Measurements from ENCODE around the gene DZIP3. TPM values are rescaled to one million over a fixed set of nuclear protein-coding genes. Genes with fewer than 3 reads are reported as not detected.
"Not testable (repeated sequence)": the region's sequence is repeated elsewhere in the genome, so short reads cannot be mapped to it uniquely, and the experiment has no call there.

Gene DZIP3
- total RNA-seq, 1 donor from 2014 or later = 8.4 TPM

- DNase-seq (ENCODE audit: low spot score) = no peak
These were observed 8.9 kb downstream of the DZIP3 start for GRCh38 chr3:108598375-108598774.

- no peak for DNase-seq (ENCODE audit: low spot score)
These were observed 10.3 kb downstream of the DZIP3 start for GRCh38 chr3:108599677-108600409.

- no peak for DNase-seq (ENCODE audit: low spot score)
These were observed 12.9 kb downstream of the DZIP3 start for GRCh38 chr3:108602249-108602934.

GRCh38 chr3:108602935-108603294 is 13.4 kb downstream of the DZIP3 start:
- peak; percentile 67 for DNase-seq (ENCODE audit: low spot score)

GRCh38 chr3:108603691-108604090 is 14.2 kb downstream of the DZIP3 start:
- no peak for DNase-seq (ENCODE audit: low spot score)

GRCh38 chr3:108605028-108605427 is 15.5 kb downstream of the DZIP3 start:
- no peak for DNase-seq (ENCODE audit: low spot score)

- DNase-seq (ENCODE audit: low spot score) = no peak
These were observed 16.0 kb downstream of the DZIP3 start for GRCh38 chr3:108605491-108605890.

GRCh38 chr3:108608750-108609149 is 19.2 kb downstream of the DZIP3 start:
- DNase-seq (ENCODE audit: low spot score) = no peak

- no peak for DNase-seq (ENCODE audit: low spot score)
These were observed 21.1 kb downstream of the DZIP3 start for GRCh38 chr3:108610651-108611050.

GRCh38 chr3:108616090-108616489 is 26.6 kb downstream of the DZIP3 start:
- DNase-seq (ENCODE audit: low spot score) = not testable (repeated sequence)

GRCh38 chr3:108620250-108620649 is 30.7 kb downstream of the DZIP3 start:
- no peak for DNase-seq (ENCODE audit: low spot score)

- no peak for DNase-seq (ENCODE audit: low spot score)
These were observed 34.0 kb downstream of the DZIP3 start for GRCh38 chr3:108623504-108623903.

GRCh38 chr3:108629974-108630373 is 40.5 kb downstream of the DZIP3 start:
- no peak for DNase-seq (ENCODE audit: low spot score)

- no peak for DNase-seq (ENCODE audit: low spot score)
These were observed 53.0 kb downstream of the DZIP3 start for GRCh38 chr3:108642526-108642925.

- DNase-seq (ENCODE audit: low spot score) = no peak
These were observed 55.8 kb downstream of the DZIP3 start for GRCh38 chr3:108645364-108645763.

GRCh38 chr3:108655664-108656063 is 66.1 kb downstream of the DZIP3 start:
- not testable (repeated sequence) for DNase-seq (ENCODE audit: low spot score)

GRCh38 chr3:108661699-108662098 is 72.2 kb downstream of the DZIP3 start:
- DNase-seq (ENCODE audit: low spot score) = no peak

- peak; percentile 66 for DNase-seq (ENCODE audit: low spot score)
These were observed 72.7 kb downstream of the DZIP3 start for GRCh38 chr3:108662142-108662738.

GRCh38 chr3:108664266-108664665 is 74.7 kb downstream of the DZIP3 start:
- DNase-seq (ENCODE audit: low spot score) = no peak

- DNase-seq (ENCODE audit: low spot score) = no peak
These were observed 77.8 kb downstream of the DZIP3 start for GRCh38 chr3:108667312-108667711.

GRCh38 chr3:108669208-108669607 is 79.7 kb downstream of the DZIP3 start:
- no peak for DNase-seq (ENCODE audit: low spot score)

- no peak for DNase-seq (ENCODE audit: low spot score)
These were observed 83.2 kb downstream of the DZIP3 start for GRCh38 chr3:108672701-108673100.
